Effector CD8-positive, alpha-beta T cell (primary cell): Measurements from ENCODE around the gene CMTM8.

ENCODE experiments used
- DNase-seq: peaks from one replicate; lab custom pipeline; 2025; lab: John Stamatoyannopoulos, UW

CMTM8 gene

DNA sequence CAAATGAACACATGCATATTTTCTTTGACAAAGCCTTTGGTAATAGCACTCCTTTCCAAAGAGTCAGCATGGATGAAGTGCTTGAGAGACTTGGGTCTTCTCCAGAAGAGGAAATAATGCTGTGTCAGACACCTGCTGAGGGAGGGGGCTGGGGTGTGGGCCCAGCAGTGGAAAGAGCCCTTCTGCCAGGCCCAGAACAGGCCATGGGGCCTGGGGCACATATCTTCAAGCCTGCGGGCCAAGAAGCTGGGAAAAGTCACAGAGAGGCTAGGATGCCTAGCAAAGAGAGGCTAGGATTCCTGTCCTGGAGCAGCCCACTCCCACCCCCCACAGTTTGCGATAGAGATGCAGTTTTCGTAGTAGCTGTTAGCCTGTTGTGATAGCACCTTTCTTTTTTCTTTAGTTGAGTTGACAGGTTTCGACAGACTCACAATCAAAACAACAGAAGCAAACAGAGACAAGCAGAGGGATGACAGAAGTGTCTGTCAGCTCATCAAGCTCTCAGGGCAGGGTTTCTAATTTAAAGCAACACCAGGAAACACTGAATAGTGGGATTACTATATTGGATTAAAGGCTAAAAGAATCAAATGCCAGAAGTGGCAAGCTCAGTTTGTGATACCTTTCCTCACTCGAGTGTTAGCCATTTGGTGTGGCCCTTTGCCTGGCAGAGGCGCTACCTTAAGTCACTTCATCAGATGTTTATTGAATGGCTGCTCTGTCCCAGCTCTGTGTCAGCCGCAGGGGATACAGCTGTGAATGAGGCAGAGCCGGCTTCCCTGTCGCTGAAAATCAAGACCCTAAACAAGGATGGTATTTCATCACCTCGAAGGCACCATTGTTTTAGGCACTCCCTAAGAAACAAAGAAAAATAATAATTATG lies 172.1 kb downstream of the CMTM8 start:
- DNase-seq, result no peak

DNA sequence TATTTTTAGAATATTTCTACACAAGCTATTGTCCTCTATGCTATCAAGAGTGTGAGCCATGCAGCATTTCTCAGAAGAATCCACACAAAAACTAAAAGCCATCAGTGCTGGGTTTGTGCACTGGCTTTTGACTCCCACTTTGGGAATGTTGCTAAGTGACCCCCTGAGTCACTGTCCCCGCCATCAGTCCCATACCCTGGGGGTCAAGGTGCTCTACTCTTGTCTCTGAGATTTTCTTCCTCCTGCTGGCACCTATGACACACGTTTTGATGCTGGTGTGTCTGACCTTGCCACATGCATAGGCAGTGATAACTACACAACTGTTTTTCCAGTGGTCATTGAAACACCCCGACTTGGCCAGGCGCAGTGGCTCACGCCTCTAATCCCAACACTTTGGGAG lies 173.0 kb downstream of the CMTM8 start:
- no peak for DNase-seq

DNA sequence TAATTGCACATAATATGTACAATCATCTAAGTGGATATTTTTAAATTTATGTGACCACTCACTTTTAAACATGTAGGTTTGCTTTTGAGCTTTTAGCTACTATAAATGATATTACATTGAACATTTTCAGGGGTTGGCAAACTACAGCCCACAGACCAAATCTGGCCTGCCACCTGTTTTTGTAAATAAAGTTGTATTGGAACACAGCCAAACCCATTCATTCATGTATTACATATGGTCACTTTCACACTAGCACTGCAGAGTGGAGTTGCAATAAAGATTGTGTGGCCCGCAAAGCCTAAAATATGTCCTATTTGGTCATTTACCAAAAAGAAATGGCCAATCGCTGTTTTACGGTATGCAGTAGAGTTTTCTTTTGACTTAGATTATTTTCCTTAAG lies 174.4 kb downstream of the CMTM8 start:
- DNase-seq, result no peak

DNA sequence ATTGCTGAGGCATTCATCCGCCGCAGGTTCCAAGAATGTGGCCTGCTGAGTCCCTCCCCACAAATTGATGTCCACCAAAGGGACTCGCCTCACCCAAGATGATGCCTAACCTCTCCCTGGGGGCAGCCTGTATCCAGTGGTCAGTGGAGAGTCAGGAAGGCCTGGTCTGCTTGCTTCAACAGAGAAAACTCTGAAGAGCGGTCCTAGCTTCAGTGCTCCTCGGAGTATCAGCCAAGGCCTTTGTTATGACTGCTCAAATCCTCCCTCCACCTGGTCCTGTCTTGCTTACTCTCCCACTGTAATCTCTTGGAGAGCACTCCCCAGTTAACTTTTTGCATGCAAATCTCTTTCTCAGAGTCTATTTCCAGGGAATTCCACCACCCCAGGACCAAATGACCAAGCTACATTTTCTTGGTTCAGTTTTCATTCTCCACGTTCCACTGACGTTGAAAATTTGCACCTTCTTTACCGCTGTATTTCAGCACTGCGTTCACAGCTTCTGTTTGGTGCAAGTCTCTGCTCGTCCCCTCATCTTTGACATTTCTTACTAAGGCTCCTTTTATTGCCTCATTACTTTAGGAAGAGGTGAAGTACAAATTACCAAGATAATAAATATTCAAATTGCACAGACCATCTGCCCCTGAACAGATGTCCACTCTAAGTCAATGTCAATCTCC lies 175.5 kb downstream of the CMTM8 start:
- no peak for DNase-seq

DNA sequence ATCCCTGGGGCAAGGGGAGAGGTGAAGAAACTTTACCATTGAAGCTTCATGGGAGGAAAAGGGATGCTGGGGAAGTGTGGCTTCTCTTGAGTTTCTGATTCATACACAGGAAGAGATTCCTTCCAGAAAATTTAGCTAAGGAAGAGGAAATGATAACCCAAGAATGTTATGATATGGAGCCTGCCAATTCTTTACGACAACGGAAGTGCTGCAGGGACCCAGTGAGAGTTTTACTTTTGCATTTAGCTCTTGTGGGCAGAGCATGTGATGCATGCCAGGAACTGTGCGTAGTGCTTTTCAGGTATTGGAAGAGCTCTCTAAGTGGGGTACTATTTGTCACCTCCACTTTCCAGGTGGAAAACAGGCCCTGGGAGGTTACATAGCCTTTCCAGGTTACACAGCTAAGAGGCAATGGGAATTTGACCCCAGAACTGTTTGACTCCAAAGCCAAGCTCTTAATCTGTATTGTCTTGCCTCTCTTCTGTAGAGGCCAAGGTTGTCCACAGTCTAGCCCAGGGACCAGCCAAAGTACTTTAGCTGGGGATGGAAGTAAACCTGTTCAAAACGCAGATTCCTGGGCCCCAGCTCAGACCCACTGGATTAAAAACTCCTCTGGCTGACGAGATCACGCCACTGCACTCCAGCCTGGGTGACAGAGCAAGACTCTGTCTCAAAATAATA lies 176.2 kb downstream of the CMTM8 start:
- no peak for DNase-seq

DNA sequence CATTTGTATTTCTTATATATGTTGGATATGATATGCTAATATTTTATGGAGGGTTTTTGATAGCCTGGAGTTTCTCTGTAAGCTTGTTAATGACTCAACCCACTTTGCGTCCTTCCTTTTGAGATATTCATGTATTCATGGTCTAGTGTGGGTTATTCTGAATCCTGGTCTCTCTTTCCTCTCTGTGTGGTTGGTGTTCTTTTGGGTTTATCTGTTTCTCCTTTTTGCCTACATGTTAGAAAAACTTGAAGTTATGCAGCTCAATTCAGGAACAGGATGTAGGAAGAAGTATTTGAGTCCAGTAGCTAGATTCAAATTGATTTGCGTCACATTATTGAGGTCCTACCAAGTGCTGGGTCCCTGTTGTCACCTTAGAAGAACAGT lies 181.3 kb downstream of the CMTM8 start:
- no peak for DNase-seq
